EL (cell line): Measurements from ENCODE around the gene TXNDC16.
A peak's percentile ranks its signal among the peaks of the same experiment; 100 is the strongest.
"Not testable (repeated sequence)": the region's sequence is repeated elsewhere in the genome, so short reads cannot be mapped to it uniquely, and the experiment has no call there.

Experiments
- DNase-seq: peaks from one replicate; pipeline ENCODE4 v3.0.0-alpha.2; 2016

TXNDC16 gene

DNA sequence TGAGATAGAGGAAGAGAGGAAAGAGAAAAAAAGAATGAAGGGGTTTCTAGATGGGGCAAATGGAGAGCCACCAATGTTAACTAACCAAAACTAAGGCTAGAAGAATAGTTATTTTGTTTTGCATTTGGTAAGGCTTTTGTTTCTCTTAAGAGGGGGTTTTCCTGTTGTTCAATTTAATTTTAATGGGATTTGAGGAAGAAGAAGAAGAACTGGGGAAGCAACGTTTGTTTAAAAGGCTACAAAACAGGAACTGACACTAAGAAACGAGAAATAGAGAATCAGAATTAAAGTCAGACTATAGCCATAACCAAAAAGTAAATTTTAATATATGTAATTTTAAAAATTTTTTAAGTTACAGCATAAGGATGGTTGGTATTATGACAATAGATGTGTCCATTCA, 13.7 kb downstream of the TXNDC16 start:
- no peak for DNase-seq

- DNase-seq: no peak
Observed at GRCh38 chr14:52536269-52536668, 16.0 kb downstream of the TXNDC16 start.

DNA sequence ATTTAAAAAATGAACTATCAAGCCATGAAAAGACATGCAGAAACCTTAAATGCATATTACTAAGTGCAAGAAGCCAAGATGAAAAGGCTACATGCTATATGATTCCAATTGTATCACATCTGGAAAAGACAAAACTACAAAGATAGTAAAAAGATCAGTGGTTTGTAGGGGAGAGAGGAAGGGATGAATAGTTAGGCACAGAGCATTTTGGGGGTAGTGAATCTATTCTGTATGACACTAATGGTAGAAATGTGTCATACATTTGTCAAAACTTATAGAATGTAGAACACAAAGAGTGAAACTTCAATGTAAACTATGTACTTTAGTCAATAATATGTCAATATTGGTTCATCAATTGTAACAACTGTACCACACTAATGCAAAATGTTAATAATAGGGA, 20.8 kb downstream of the TXNDC16 start:
- no peak for DNase-seq

DNA sequence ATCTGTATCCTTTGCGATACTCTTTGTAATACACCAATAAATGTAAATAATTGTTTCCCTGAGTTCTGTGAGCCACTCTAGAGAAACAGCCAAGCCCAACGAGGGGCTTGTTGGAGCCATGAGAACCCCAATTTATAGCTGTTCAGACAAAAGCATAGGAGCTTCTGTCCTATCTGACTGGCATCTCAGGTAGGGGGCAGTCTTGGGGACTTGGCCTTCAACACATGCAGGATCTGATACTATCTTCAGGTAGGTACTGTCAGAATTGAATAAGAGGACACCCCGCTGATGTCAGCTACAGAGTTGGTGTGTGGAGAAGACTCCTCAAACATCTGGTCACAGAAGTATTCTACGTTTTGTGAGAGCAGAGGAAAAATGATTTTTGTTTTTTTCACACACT, 25.3 kb downstream of the TXNDC16 start:
- no peak for DNase-seq

DNA sequence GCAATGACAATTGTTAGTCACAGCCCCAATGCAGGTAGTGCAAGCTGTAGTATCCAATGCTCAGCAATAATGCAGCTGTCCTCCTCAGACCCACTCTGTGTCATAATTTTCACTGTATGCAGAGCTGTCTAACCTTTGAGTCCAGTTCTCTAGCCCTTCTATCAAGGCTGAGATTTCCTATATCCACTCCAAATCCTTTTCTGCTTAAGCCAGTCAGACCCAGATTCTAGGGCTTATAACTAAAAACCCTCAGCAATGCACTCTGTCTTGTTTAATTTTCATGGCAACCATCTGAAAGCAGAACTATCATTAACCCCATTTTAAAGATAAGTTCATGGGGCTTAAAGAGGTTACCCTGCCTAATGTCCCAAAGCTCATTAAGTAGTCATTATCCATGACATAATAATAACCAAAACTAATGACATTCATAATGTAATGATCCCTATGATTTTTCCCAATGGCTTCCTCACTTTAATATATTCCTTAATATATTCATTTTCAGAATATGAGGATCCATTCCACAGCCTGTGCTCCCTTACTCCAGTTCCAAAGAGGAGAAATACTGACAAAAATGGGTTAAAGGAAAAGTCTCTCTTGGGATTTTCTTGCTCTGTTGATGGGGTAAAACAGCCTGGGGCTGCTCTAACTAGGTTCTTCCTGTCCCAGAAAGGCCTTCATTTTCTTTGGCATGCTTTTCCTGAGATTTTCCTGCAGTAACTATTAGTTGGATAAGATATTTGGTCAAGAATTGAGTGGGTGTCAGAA, 29.5 kb downstream of the TXNDC16 start:
- DNase-seq: no peak

DNA sequence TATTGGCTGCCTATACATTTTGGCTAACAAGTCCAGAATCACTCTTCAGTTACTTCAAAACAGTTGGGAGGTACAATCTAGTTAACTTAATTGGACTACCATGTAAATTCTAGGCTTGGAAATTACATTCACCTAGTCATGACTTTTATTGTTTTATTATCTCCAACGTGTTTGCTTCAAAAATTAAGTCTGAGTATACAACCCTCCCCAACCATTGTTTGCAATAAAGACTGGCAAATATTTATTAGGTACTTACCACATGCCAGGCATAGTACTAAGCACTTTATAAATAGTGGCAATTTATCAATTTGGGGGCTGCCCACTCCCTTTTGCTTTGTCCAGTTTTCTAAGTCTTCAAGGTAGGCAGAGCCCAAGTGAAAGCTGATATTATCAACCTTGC, 30.3 kb downstream of the TXNDC16 start:
- DNase-seq: no peak

DNA sequence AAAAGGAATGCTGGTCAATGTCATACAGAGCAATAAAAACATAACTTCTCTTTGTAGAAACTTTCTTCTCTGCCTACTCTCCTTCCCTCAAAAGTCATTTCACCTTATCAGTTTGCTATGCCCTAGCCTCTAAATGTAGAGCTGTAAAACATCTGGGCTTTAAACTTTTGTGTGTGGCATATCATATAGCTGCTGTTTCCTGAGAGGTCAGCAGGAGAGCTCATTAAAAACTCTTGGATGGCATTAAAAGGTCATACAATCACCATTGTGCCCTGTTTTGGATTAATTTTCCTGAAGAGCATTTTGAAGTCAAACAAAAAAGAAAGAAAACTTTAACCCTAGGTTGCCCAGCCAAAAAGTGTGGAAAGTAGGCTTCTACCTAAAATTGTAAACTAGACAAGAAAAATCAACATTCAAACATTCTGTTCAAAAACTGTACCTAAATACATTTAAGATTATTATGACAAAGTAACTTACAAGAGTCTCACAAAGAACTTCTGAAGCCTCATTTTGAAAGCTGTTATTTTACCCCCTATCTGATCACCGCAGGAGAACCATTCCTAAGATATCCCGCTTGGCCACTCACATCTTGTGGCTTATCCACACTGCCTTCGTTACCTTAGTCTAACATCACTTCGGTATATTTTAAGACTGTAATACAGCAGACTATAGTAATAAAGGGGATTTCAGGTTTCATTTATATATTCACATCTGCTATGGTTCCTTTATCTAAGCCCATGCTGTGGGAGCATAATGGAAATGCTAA, 38.1 kb downstream of the TXNDC16 start:
- DNase-seq: no peak

- DNase-seq: no peak
Observed at GRCh38 chr14:52513249-52513648, 39.1 kb downstream of the TXNDC16 start.

DNA sequence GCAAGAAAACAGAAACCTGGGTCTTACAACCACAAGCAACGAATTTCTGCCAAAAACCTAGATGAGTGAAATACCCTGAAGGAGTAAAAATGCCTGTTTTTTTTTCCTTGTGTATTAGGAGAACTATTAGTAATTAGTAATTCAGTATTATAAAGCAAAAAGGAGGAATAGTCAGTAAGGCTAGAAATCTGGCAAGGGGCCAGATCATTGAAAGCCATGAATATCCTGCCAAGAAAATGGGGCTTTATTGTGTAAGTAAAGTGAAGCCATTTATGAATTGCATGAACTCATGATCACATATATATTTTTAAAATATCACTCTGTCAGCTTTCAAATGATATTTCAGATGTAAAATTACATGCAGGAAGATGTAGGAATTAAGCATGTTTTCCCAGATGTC, 57.9 kb downstream of the TXNDC16 start:
- no peak for DNase-seq

GRCh38 chr14:52485350-52485960, 66.8 kb downstream of the TXNDC16 start:
- DNase-seq: no peak

DNA sequence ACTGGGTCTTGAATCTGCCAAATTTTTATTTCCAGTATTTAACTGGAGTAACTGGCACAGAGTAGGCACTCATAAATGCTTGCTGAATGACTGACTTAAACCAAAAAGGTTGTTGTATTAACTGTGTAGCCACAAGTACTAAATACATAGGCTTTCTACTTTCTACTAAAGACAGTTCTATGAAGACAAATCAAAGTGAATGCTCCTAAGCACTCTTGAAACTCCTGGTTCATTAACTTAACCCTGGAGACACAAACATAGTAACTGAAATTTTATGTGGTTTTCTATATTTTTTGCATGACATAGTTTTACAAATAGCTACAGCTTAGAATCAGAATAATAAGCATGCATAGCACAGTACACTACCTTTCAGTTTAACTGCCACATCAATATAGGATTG, 70.4 kb downstream of the TXNDC16 start:
- DNase-seq: no peak

GRCh38 chr14:52473557-52473956, 78.7 kb downstream of the TXNDC16 start:
- DNase-seq: peak; percentile 49

DNA sequence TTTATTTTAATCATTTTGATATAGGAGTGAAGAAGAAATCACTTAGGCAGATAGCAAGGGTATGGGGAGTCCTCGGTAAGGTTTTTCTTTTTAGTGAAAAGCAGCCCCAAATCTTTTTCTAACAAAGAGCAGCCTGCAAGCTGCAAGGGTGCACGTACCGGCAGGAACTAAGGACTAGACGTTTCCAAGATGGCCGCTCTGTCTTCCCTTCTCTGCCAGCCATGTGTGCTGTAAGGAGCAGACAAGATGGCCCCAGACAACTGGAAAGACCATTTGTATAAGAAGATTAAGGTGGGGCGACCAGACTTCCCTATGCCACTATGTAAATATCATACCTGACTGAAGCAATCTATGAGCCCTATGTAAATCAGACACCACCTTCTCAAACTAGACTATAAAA, 79.6 kb downstream of the TXNDC16 start:
- DNase-seq: no peak

GRCh38 chr14:52472251-52472650, 80.1 kb downstream of the TXNDC16 start:
- not testable (repeated sequence) for DNase-seq

- no peak for DNase-seq
Observed at GRCh38 chr14:52467515-52468266, 84.6 kb downstream of the TXNDC16 start.

- no peak for DNase-seq
Observed at GRCh38 chr14:52464175-52464574, 88.1 kb downstream of the TXNDC16 start.

GRCh38 chr14:52463375-52463774, 88.9 kb downstream of the TXNDC16 start:
- no peak for DNase-seq

DNA sequence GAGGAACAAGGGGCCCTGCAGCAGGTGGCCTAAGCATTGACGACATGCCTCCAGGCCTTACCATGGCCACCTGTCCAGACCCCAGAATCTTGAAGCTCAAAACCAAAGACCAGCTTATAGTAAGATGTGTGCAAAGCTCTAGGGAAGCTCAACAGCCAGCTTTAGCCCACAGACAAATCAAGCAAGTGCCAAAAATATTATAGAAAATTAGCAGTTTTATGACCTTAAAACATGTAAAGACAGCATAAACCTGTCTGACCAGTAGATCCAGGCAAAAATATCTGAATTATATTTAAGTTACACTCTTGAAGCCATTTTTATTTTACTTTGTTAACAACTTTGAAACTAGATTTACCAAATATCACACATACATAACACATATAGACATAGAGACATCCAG, 90.6 kb downstream of the TXNDC16 start:
- DNase-seq: no peak

DNA sequence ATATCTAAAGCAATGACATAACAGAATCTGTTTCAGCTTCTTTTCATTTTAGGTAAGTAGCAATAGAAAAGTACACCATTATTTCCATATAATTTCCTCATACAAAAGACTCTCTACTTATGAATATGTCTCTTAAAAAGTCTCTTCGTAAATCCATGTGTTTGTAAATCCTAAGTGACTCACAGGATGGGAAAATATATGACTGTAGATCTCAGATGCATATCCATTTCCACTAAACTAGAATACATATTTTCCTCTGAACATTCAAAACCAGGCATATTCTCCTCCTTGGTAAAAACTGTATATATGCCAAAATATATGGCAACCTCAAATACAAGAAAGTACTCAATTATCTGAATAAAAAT, 93.6 kb downstream of the TXNDC16 start:
- DNase-seq: peak; percentile 31

DNA sequence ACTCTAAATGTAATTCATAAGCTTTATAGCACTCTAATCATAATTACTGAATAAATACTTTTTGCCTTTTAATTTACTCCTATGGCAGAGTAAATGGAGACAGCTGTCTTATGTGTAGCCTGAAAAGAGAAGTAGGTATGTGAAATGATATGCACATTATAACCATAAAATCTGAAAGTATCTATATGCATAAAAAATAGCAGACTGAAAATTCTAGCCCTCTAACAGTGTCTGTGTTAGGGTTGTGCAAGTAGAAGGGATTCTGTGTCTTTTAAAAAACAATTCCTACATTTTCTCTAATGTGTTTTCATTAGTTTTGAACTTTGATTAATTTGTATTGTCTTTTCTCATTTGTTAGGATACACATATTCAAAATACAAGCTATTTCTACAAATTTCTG, 94.9 kb downstream of the TXNDC16 start:
- DNase-seq: no peak

GRCh38 chr14:52455291-52456088, 96.8 kb downstream of the TXNDC16 start:
- DNase-seq: peak; percentile 81

DNA sequence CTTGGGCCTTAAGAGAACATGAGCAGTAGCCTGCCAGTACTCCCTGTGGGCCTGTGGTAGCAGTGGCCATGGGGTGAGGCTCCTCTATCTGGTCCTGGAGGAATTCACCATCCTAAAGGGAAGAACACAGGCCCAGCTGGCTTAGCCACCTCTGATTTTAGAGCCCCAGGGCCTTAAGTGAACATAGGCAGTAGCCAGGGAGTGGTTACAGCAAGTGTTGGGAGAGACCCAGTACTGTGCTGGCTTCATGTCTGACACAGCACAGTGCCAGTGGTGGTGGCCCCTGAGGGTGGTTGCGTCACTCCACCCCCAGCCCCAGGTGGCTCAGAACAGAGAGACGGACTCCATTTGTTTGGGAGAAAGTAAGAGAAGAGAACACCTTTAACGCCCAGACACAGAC, 105.1 kb downstream of the TXNDC16 start:
- DNase-seq: no peak

DNA sequence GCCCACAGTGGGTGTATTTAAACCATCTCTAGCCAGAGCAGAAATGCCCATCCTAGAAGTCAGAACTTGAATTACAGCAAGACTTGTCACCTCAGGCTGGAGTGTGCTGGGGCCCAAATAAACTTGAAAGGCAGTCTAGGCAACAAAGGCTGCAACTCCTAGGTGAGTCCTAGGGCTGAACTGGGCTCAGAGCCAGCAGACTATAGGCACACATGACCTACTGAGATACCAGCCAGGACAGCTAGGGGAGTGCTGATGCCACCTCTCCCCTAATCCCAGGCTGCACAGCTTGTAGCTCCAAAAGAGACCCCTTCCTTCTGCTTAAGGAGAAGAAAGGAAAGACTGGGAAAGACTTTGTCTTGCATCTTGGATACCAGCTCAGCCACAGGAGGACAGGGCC, 106.0 kb downstream of the TXNDC16 start:
- DNase-seq: no peak
